DND-41 (cell line): ENCODE data around the gene ARL2BP.

Experiments
- ATAC-seq: fragments of 200-7000 bp; cut with Tn5 transposase; 3 replicates; pipeline ENCODE4 v1.9.1; 2021; ENCODE audit warnings: low read depth; ENCODE audit not compliant: insufficient read depth
- DNase-seq: peaks from one replicate; pipeline ENCODE4 v3.0.0-alpha.2; 2020
- H2AFZ ChIP-seq: 2 replicates; pipeline ENCODE4 v1.6.0; 2012; ENCODE audit warnings: low read depth, low read length
- H3K27ac ChIP-seq: 2 replicates; pipeline ENCODE4 v1.5.1; 2012; ENCODE audit warnings: low read length, inconsistent platforms
- H3K27me3 ChIP-seq: fragments of 200-600 bp; sonication (generic); 2 replicates; pipeline ENCODE4 v1.6.0; 2012; ENCODE audit warnings: low read length, mild to moderate bottlenecking, inconsistent platforms; ENCODE audit not compliant: insufficient read depth, poor library complexity
- H3K36me3 ChIP-seq: 2 replicates; pipeline ENCODE4 v1.5.1; 2012; ENCODE audit warnings: low read length, inconsistent platforms; ENCODE audit not compliant: insufficient read depth
- H3K4me1 ChIP-seq: 2 replicates; pipeline ENCODE4 v1.5.1; 2012; ENCODE audit warnings: mild to moderate bottlenecking, low read length; ENCODE audit not compliant: insufficient read depth
- H3K4me2 ChIP-seq: 2 replicates; pipeline ENCODE4 v1.6.0; 2012; ENCODE audit warnings: mild to moderate bottlenecking, moderate library complexity, low read length, inconsistent platforms; ENCODE audit not compliant: insufficient read depth
- H3K4me3 ChIP-seq, 2 experiments: fragments of 200-600 bp in 1 of 2; shearing (Covaris generic) in 1 of 2; 2 replicates each; pipeline ENCODE4 v1.5.1; 2012 to 2016; ENCODE audit warnings: inconsistent platforms in 2 of 2, low read length in 2 of 2, mild to moderate bottlenecking in 2 of 2, low read depth in 1 of 2, moderate library complexity in 1 of 2
- H3K79me2 ChIP-seq: 2 replicates; pipeline ENCODE4 v1.6.0; 2012; ENCODE audit warnings: low read length, inconsistent platforms; ENCODE audit not compliant: insufficient read depth
- H3K9ac ChIP-seq: 2 replicates; pipeline ENCODE4 v1.6.0; 2012; ENCODE audit warnings: low read depth, mild to moderate bottlenecking, inconsistent platforms, low read length, moderate library complexity
- H3K9me3 ChIP-seq: 2 replicates; pipeline ENCODE4 v1.5.1; 2012; ENCODE audit warnings: low read length, moderate library complexity, mild to moderate bottlenecking, inconsistent platforms; ENCODE audit not compliant: insufficient read depth, severe bottlenecking
- H4K20me1 ChIP-seq: 2 replicates; pipeline ENCODE4 v1.6.0; 2012; ENCODE audit warnings: low read length; ENCODE audit not compliant: insufficient read depth
- EZH2 ChIP-seq: IDR thresholded peaks from 3 replicates; pipeline ENCODE4 v1.6.1; 2012; ENCODE audit warnings: borderline replicate concordance, low read depth, mild to moderate bottlenecking, moderate library complexity, low read length, inconsistent platforms; ENCODE audit not compliant: severe bottlenecking
- TF ChIP-seq, protein P1 (sequence below): IDR thresholded peaks from 2 replicates; pipeline ENCODE4 v1.5.1; 2012; ENCODE audit warnings: borderline replicate concordance, low read length, moderate library complexity, mild to moderate bottlenecking; ENCODE audit not compliant: poor library complexity, severe bottlenecking; ENCODE audit errors: extremely low read depth

ARL2BP gene

GRCh38 chr16:57268804-57269800 is 24.0 kb downstream of the ARL2BP start:
- Histone ChIP-seq H3K36me3 (no peaks in the 10 kb centered on the region), H2AFZ (no peak overlapping the region), H3K4me1 (peaks cover 21% of the 10 kb centered on the region), H3K27ac (no peak overlapping the region), H3K9me3 (no peaks in the 10 kb centered on the region), H3K4me3 (no peak overlapping the region), H3K79me2 (no peaks in the 10 kb centered on the region), H3K4me2 (no peak overlapping the region), H3K27me3 (no peaks in the 10 kb centered on the region), H3K9ac (no peak overlapping the region), H4K20me1 (0 out of 2 replicates have a peak, but pooled peaks cover 4% of the 10 kb centered on the region)
- TF ChIP-seq, protein P1, sequence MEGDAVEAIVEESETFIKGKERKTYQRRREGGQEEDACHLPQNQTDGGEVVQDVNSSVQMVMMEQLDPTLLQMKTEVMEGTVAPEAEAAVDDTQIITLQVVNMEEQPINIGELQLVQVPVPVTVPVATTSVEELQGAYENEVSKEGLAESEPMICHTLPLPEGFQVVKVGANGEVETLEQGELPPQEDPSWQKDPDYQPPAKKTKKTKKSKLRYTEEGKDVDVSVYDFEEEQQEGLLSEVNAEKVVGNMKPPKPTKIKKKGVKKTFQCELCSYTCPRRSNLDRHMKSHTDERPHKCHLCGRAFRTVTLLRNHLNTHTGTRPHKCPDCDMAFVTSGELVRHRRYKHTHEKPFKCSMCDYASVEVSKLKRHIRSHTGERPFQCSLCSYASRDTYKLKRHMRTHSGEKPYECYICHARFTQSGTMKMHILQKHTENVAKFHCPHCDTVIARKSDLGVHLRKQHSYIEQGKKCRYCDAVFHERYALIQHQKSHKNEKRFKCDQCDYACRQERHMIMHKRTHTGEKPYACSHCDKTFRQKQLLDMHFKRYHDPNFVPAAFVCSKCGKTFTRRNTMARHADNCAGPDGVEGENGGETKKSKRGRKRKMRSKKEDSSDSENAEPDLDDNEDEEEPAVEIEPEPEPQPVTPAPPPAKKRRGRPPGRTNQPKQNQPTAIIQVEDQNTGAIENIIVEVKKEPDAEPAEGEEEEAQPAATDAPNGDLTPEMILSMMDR: no peak
- TF ChIP-seq EZH2: no peak
- no peak for ATAC-seq
- DNase-seq: no peak

DNA sequence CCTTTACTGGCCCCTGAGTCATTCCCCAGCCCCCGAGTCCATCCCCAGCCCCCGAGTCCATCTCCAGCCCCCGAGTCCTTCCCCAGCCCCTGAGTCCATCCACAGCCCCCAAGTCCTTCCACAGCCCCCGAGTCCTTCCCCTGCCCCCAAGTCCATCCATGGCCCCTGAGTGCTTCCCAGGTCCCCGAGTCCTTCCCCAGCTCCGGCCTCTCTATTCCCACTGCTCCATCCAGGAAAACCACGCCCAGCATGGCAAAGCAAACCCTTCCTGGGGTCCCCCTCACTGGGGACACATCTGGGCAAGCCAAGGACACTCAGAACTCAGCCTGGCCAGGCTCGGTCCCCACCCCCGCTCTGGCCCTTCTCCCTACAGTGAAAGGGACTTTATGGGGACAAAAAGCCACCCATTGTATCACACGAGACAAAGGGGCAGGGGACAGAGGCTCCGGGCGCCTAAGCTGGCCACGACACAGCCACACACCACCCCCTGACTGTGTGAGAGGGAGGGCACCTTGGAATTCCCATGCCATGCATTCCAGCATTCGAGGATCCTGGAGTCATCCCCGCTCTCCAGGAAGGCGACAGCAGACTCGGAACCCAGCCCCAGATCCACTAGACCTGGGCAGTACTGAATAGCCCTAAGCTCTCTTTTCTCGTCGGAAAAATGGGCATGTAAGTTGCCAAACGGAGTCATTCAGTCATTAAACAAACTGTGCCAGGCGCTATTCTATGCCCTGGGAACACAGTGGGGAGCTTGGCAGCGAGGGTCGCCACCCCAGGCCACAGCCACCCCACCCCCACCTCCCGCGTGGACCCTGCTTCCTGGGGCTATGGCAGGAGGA is 25.4 kb downstream of the ARL2BP start:
- Histone ChIP-seq H2AFZ (no peak overlapping the region), H3K9me3 (no peaks in the 10 kb centered on the region), H3K4me2 (no peak overlapping the region), H3K27me3 (no peaks in the 10 kb centered on the region), H4K20me1 (peaks cover 4% of the 10 kb centered on the region; the same call in 1 of the 2 replicates), H3K79me2 (no peaks in the 10 kb centered on the region), H3K9ac (no peak overlapping the region), H3K4me1 (peaks cover 21% of the 10 kb centered on the region), H3K4me3 (no peak overlapping the region), H3K27ac (no peak overlapping the region), H3K36me3 (no peaks in the 10 kb centered on the region)
- ATAC-seq (no peak), DNase-seq (no peak)
- TF ChIP-seq, protein P1: no peak
- no peak for TF ChIP-seq EZH2

GRCh38 chr16:57271063-57271345 is 25.9 kb downstream of the ARL2BP start:
- Histone ChIP-seq H3K9ac (no peak overlapping the region), H3K4me2 (no peak overlapping the region), H3K4me3 (no peak overlapping the region), H3K79me2 (no peaks in the 10 kb centered on the region), H3K36me3 (no peaks in the 10 kb centered on the region), H3K9me3 (no peaks in the 10 kb centered on the region), H3K27ac (no peak overlapping the region), H2AFZ (no peak overlapping the region), H3K4me1 (peaks cover 19% of the 10 kb centered on the region), H3K27me3 (no peaks in the 10 kb centered on the region), H4K20me1 (peaks cover 4% of the 10 kb centered on the region; the same call in 1 of the 2 replicates)
- no peak for ATAC-seq
- DNase-seq: no peak
- TF ChIP-seq EZH2: no peak
- TF ChIP-seq, protein P1: no peak
